DOHH2 (cell line): ENCODE data around the gene CRHR1.

Experiments
- EZH2phosphoT487 ChIP-seq: fragments of 200-600 bp; sonication (generic); IDR thresholded peaks from 2 replicates; pipeline ENCODE4 v1.6.1; 2017; ENCODE audit warnings: borderline replicate concordance, mild to moderate bottlenecking, antibody characterized with exemption, low read length, moderate library complexity, mixed read lengths
- TF ChIP-seq, protein P1 (sequence below): fragments of 200-600 bp; sonication (generic); IDR thresholded peaks from one replicate; pipeline ENCODE4 v1.5.1; 2014; ENCODE audit warnings: antibody characterized with exemption, mild to moderate bottlenecking, low read depth, low read length; ENCODE audit not compliant: poor library complexity, severe bottlenecking

GRCh38 chr17:45870342-45870974, 86.3 kb downstream of the CRHR1 start:
- TF ChIP-seq, protein P1, sequence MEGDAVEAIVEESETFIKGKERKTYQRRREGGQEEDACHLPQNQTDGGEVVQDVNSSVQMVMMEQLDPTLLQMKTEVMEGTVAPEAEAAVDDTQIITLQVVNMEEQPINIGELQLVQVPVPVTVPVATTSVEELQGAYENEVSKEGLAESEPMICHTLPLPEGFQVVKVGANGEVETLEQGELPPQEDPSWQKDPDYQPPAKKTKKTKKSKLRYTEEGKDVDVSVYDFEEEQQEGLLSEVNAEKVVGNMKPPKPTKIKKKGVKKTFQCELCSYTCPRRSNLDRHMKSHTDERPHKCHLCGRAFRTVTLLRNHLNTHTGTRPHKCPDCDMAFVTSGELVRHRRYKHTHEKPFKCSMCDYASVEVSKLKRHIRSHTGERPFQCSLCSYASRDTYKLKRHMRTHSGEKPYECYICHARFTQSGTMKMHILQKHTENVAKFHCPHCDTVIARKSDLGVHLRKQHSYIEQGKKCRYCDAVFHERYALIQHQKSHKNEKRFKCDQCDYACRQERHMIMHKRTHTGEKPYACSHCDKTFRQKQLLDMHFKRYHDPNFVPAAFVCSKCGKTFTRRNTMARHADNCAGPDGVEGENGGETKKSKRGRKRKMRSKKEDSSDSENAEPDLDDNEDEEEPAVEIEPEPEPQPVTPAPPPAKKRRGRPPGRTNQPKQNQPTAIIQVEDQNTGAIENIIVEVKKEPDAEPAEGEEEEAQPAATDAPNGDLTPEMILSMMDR = no peak
- TF ChIP-seq EZH2phosphoT487 = no peak
